Mesenteric fat pad (tissue), 1 donor: Measurements from ENCODE around the gene TNFRSF13B. TPM values are rescaled to one million over a fixed set of nuclear protein-coding genes. Genes with fewer than 3 reads are reported as not detected.

Source experiments
- DNase-seq: peaks from one replicate; pipeline ENCODE4 v3.0.0-alpha.2; 2020; ENCODE audit warnings: low spot score
- total RNA-seq: library from RNA; stranded (reverse); fragmentation: NEBNext Ultra II Directional; extraction: Animal tissue kit (Norgen Biotek cat#: 25700); gene quantifications from one replicate; pipeline ENCODE4 v1.2.1, GENCODE V29; 2021
- donor health status: DM: yes; HTN: yes; CAD: no.

Gene TNFRSF13B
- total RNA-seq, 1 donor from 2014 or later = not detected

GRCh38 chr17:16915752-16916556, 56.0 kb downstream of the TNFRSF13B start:
- peak; percentile 84 for DNase-seq

- peak; percentile 12 for DNase-seq
Observed at GRCh38 chr17:16913463-16913862, 58.5 kb downstream of the TNFRSF13B start.

GRCh38 chr17:16912021-16912962, 59.6 kb downstream of the TNFRSF13B start:
- DNase-seq = peak; percentile 76

GRCh38 chr17:16911141-16911937, 60.6 kb downstream of the TNFRSF13B start:
- DNase-seq = peak; percentile 67

GRCh38 chr17:16910341-16910740, 61.6 kb downstream of the TNFRSF13B start:
- peak; percentile 14 for DNase-seq

GRCh38 chr17:16909472-16910246, 62.3 kb downstream of the TNFRSF13B start:
- DNase-seq = peak; percentile 43

- DNase-seq = peak; percentile 49
Observed at GRCh38 chr17:16908273-16908672, 63.6 kb downstream of the TNFRSF13B start.

- DNase-seq = no peak
Observed at GRCh38 chr17:16906680-16907079, 65.2 kb downstream of the TNFRSF13B start.

- DNase-seq = no peak
Observed at GRCh38 chr17:16905593-16906191, 66.2 kb downstream of the TNFRSF13B start.

GRCh38 chr17:16903070-16903469, 68.8 kb downstream of the TNFRSF13B start:
- peak; percentile 41 for DNase-seq

- peak; percentile 39 for DNase-seq
Observed at GRCh38 chr17:16900288-16900882, 71.5 kb downstream of the TNFRSF13B start.

GRCh38 chr17:16897211-16897896, 74.6 kb downstream of the TNFRSF13B start:
- peak; percentile 59 for DNase-seq

GRCh38 chr17:16896235-16896634, 75.7 kb downstream of the TNFRSF13B start:
- DNase-seq = peak; percentile 51

- peak; percentile 57 for DNase-seq
Observed at GRCh38 chr17:16893527-16893926, 78.4 kb downstream of the TNFRSF13B start.

- DNase-seq = peak; percentile 53
Observed at GRCh38 chr17:16892876-16893454, 79.0 kb downstream of the TNFRSF13B start.

GRCh38 chr17:16889088-16889465, 82.8 kb downstream of the TNFRSF13B start:
- DNase-seq = peak; percentile 55
